Measurements from ENCODE around the gene MYOZ1. TPM values are rescaled to one million over a fixed set of nuclear protein-coding genes. Genes with fewer than 3 reads are reported as not detected.

Gene MYOZ1
- total RNA-seq, 2 experiments from 2014 or later, result not detected

DNA sequence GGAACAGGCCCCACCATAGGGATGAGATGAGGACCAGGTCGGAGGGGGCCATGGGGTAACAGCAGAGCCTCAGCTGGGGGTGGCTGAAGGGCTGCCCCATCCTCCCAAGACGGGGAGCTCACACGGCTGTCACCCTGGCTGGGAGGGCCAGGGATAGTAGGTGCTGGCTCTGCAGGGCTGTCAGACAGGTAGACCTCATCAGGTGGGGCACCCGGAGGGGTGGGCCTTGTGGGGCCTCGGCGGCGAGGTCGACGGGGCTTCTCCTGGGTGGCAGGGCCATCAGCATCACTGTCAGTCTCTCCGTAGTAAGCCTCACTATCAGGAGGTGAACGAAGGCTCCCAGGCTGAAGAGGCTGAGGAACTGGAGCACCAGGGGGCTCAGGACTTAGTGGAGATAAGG lies 11.9 kb upstream of the MYOZ1 start:
- H3K4me3 Mint-ChIP-seq, result no peak overlapping the region
- no peak overlapping the region for H3K27ac Mint-ChIP-seq
- H3K27me3 Mint-ChIP-seq, result peaks cover 5% of the 10 kb centered on the region
- H3K9me3 Mint-ChIP-seq, result no peaks in the 10 kb centered on the region
- H3K36me3 Mint-ChIP-seq, result no peaks in the 10 kb centered on the region
- no peak for DNase-seq
- peaks cover 13% of the 10 kb centered on the region for H3K4me1 Mint-ChIP-seq

DNA sequence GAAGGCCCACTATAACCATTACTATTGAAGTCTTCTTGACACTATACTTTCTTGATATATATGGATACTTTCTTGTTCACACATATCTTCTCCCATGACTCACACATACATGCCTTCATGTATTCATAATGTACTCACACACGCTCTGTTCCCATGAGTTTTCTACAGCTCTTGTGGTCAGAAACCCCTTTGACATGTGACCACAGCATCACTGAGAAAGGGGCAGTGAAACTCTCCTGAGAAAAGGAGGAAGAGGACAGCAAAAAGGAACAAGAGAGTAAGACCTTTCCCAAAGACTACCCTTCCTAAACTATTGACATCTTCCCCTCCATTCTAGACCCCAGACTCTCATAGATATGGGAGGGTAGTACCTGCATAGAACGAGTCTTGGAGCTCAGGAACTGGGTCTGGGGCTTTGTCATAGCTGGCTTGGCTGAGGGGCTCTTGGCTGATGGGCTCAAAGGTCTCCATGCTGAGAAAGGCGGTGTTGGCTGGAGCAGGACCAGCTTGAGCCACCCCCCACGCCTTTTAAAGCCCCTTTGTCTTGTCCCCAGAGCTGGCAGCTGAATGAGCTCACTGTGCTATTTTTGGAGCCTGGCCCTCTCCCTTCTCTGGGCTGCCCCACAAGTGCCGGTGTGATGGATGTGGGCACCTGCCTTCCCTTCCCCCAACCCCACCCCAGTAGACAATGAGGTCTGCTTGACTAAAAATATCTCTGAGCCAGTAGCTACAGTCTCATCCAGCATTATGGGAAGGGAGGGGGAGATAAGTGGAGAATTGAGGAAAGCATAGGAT lies 9.5 kb upstream of the MYOZ1 start:
- Mint-ChIP-seq H3K4me3 (no peak overlapping the region), H3K9me3 (no peaks in the 10 kb centered on the region), H3K27me3 (peaks cover 13% of the 10 kb centered on the region), H3K4me1 (peaks cover 9% of the 10 kb centered on the region), H3K27ac (no peak overlapping the region), H3K36me3 (no peaks in the 10 kb centered on the region)
- no peak for DNase-seq

DNA sequence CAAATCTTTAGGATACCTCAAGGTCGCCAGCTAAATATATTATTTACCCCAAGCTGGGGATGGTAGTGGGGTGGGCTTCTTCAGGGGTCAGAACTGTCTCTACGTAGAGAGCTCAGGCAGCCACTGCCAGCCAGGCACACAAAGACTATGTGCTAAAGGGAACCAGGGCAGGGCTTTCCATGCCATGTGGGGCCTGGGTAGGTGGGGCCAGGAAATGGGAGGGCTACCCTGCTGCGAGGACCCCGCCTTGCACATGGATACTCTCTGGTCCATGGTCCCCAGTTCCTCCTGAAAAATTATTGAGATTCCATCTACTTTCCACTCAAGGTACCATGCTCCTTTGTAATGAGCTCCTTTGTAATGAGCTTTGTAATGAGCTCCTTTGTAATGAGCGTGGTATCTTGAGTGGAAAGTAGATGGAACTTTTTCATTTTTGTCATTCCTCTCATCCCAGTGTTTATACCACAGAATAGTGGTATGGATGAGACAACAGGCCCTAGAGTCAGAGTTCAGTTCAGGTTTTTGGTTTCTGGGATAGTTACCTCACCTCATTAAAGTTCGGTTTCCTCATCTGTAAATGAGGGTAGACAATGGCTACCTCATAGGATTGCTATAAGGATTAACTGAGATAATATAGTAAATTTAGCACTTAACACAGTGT lies 8.7 kb upstream of the MYOZ1 start:
- Mint-ChIP-seq H3K4me1 (peaks cover 3% of the 10 kb centered on the region), H3K9me3 (no peaks in the 10 kb centered on the region), H3K4me3 (no peak overlapping the region), H3K36me3 (no peaks in the 10 kb centered on the region), H3K27ac (no peak overlapping the region), H3K27me3 (peaks cover 13% of the 10 kb centered on the region)
- DNase-seq, result no peak

DNA sequence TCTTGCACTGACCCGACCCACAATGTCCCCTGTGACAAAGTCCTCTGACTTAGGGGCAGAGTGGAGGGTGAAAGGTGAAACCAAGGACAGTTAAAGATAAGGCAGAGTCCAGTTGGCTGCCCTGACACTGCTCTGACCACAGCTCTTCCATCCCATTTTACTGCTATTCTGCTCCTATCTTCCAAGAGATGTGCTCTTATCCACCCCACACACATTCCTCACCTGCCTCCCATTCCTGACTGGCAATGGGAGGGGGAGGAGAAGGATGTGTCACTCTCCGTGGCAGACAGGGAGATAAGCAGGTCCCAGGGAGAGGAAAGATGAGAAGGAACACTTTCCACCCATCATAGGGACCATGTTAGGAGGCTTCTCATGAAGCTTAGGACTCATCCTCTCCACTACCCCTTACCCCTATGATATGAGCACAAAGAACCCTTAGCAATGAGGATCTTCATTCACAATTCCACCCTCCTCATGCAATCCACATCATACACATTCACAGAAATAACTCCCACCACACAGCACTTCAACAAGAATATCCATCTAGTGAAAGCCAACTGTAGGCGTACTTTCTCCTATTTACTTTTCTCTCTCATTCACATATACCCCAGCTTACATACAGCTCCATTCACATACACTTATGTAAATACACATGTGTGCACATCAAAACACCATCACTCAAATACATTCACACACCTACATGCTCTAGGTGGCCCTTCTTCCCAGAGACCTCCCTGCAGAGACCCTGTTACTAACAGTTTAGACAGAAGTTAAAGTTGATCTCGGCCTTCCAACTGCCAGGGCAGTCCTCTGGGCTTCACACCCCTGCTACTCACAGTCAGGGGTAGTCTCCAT lies 7.9 kb upstream of the MYOZ1 start:
- Mint-ChIP-seq H3K4me1 (peaks cover 8% of the 10 kb centered on the region), H3K27ac (no peak overlapping the region), H3K9me3 (no peaks in the 10 kb centered on the region), H3K27me3 (peaks cover 13% of the 10 kb centered on the region), H3K36me3 (no peaks in the 10 kb centered on the region), H3K4me3 (no peak overlapping the region)
- no peak for DNase-seq

DNA sequence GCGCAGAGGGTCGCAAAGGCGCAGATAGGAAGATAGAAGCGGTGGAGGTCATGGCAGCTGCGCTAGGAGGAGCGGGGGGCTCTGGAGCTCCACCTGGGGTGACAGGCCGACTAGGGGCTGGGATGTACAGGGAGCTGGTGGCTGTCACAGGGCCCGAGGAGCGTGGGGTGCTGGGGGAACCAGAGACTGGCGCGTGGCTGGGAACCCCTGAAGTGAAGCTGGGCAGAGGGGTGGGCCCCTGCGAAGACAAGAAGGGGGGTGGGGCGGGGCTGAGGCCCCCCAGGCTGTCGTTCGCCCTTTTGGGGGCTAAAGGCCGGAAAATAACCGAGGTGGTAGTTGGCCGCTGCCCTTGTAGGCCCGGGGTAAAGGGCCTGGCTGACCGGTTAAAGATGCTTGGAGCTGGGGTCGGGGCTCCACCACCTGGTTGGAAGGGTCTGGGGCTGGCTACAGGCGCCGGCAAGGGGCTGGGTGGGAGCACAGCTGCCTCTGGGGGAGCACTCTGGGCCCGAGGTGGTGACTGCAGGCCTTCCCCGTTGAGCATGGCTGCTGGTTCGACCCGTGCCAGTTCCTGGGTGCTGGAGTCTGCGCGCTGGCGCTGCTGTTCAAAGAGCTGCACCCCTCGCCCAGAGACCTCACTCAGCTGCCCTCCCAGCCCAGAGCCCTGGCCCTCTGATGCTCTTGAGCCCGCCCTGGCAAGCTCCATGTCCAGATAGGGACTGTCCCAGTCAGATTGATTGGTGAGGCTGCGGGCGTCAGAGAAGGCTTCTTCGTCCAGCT lies 6.8 kb upstream of the MYOZ1 start:
- peak overlapping the region; percentile 72 for H3K4me3 Mint-ChIP-seq
- H3K36me3 Mint-ChIP-seq, result no peaks in the 10 kb centered on the region
- H3K4me1 Mint-ChIP-seq, result peaks cover 10% of the 10 kb centered on the region
- no peak overlapping the region for H3K27ac Mint-ChIP-seq
- H3K9me3 Mint-ChIP-seq, result no peaks in the 10 kb centered on the region
- H3K27me3 Mint-ChIP-seq, result peaks cover 13% of the 10 kb centered on the region
- no peak for DNase-seq

DNA sequence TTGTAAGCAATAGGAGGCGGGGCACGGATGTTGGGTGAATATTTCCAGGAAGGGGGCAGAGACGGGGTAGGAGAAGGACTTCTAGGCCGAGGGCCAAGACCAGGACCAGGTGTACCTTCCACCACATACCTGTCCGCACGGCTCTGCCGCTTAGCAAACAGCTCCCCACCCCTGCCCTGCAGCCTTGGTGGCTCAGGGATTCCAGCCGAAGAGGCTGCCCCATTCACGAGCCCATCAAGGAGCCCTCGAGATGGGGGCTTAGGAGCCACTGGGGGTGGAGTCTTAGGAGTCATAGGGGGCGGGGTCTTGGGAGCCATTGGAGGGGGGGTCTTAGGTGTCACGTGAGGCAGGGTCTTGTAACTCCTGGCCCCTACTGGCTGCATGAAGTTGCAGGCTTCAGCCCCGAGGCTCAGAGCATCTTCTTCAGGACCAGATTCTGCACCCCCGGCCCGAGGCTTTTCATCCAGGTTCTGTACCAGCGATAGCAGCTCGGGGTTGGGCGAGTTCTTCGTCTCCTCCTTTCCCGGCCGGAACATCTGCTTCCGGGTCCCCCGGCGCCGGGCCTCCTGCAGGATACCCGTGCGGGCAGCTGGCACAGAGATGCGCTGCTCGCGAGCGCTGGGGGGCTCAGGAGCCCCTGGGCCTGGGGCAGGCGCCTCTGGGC lies 6.1 kb upstream of the MYOZ1 start:
- H3K9me3 Mint-ChIP-seq, result no peaks in the 10 kb centered on the region
- no peak overlapping the region for H3K27ac Mint-ChIP-seq
- peaks cover 10% of the 10 kb centered on the region for H3K4me1 Mint-ChIP-seq
- H3K4me3 Mint-ChIP-seq, result peak overlapping the region; percentile 72
- DNase-seq, result peak; percentile 42
- peaks cover 13% of the 10 kb centered on the region for H3K27me3 Mint-ChIP-seq
- H3K36me3 Mint-ChIP-seq, result no peaks in the 10 kb centered on the region

DNA sequence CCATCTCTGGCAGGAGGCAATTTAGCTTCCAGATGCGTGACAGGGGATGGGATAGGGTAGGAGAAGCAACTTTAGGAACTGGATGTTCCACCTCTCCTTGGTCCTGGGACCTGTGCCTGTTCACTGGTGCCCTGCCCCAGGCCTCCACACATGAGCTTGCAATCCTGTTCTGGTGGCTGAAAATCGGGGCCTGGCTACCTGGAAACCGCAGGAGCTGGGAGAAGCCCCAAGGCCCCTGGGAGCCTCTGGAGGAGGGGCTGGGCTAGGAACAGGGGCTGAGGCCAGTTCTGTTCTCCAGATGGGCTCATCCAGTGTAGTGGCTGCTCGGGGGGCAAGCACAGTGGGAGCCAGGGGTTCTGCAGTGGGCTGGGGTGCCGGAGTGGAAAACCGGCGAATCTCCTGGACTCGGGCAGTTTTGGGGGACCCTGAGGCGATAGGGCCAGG lies 5.3 kb upstream of the MYOZ1 start:
- no peak overlapping the region for H3K4me3 Mint-ChIP-seq
- H3K4me1 Mint-ChIP-seq, result peaks cover 10% of the 10 kb centered on the region
- DNase-seq, result no peak
- peaks cover 13% of the 10 kb centered on the region for H3K27me3 Mint-ChIP-seq
- no peak overlapping the region for H3K27ac Mint-ChIP-seq
- H3K36me3 Mint-ChIP-seq, result no peaks in the 10 kb centered on the region
- no peaks in the 10 kb centered on the region for H3K9me3 Mint-ChIP-seq

DNA sequence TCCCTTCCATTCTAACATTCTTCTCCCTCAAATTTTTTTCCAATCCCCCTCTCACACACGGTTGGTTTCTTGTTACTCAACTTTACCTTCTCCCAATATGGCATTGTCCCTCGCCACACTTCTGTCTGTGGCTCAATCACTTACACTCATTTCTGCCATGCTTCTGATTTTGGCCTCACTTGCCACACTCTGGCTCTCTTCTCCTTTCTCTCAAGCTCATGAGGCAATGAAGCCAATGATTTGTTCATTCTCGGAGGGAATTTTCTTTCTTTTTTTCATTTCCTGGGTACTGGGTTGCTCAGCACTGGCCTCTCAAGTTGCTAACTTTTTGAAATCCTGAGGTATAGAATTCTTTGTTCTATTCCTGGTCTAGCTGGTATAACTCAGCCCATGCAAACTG lies 4.0 kb upstream of the MYOZ1 start:
- H3K27ac Mint-ChIP-seq, result no peak overlapping the region
- no peak overlapping the region for H3K4me3 Mint-ChIP-seq

DNA sequence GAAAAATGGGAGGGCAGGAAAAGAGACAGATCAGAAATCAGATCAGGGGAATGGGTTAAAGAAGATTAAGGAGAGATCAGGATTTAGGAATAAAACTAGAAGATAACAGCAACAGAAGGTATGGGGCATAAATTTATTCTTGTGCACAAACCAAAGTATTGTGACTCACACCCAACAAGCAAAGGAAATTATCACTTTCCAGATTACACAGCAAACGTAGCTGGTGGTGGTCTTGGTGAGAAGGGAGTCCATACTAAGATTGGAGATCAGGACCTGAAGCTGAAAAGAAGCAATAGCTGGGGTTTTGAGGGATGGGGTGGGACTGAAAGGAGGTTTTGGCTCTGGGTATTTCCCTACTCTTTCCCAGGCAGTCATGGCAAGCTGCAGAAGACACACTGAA lies 3.5 kb upstream of the MYOZ1 start:
- Mint-ChIP-seq H3K4me1 (peaks cover 7% of the 10 kb centered on the region), H3K27ac (no peak overlapping the region), H3K4me3 (no peak overlapping the region), H3K36me3 (no peaks in the 10 kb centered on the region), H3K27me3 (peaks cover 13% of the 10 kb centered on the region), H3K9me3 (no peaks in the 10 kb centered on the region)
- DNase-seq, result no peak

More for the DNA sequence above, 4.0 kb upstream of the MYOZ1 start:
- no peaks in the 10 kb centered on the region for H3K9me3 Mint-ChIP-seq
- H3K27me3 Mint-ChIP-seq, result peaks cover 13% of the 10 kb centered on the region
- H3K4me1 Mint-ChIP-seq, result peaks cover 7% of the 10 kb centered on the region
- no peaks in the 10 kb centered on the region for H3K36me3 Mint-ChIP-seq
- no peak for DNase-seq

DNA sequence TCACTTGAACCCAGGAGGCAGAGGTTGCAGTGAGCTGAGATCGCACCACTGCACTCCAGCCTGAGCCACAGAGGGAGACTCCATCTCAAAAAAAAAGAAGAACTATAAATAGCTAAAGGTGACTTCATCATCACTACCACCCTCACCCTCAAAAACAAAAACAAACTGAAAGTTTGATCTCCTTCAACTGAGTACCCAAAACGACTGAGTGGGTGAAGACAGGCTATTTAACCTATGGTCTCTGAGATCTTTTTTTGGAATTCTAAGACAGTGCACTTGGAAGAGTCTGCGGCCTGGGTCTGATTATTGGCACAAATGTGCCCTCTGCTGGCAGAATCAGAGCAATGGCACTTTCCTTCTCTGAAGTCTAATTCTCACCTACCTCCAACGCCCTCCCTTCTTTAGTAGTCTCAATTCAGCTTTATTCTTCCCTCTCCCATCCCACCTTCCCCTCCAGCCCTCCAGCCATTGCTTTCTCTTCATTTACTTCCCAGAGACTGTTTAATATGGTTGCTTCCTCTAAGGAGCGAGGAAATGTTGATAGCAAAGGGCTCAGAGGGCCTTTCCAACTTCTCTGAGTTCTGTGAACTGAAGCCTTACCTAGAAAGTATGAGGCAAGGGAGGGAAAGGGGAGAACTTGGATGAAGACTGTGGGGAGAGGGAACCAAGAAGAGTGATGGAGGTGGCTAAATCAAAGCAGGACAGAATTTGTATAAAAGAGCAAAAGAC lies 2.9 kb upstream of the MYOZ1 start:
- Mint-ChIP-seq H3K36me3 (no peaks in the 10 kb centered on the region), H3K9me3 (no peaks in the 10 kb centered on the region), H3K27ac (no peak overlapping the region), H3K4me3 (no peak overlapping the region), H3K27me3 (peaks cover 11% of the 10 kb centered on the region), H3K4me1 (peaks cover 7% of the 10 kb centered on the region)
- peak; percentile 32 for DNase-seq

DNA sequence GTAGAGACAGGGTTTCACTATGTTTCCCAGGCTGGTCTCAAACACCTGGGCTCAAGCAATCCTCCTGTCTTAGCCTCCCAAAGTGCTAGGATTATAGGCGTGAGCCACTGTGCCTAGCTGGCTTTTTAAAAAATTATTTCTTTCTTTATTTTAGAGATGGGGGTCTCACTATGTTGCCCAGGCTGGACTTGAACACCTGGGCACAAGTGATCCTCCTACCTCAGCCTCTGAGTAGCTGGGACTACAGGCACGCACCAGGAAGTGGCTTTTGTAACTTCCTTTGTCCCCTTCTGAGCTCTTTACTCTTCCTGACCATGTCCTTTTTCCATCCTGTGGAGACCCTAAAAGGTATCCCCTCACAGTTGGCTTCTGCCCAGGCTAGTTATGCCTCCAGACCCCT lies 2.1 kb upstream of the MYOZ1 start:
- Mint-ChIP-seq H3K27ac (no peak overlapping the region), H3K4me3 (no peak overlapping the region), H3K9me3 (no peaks in the 10 kb centered on the region), H3K27me3 (peaks cover 8% of the 10 kb centered on the region), H3K4me1 (peaks cover 7% of the 10 kb centered on the region), H3K36me3 (no peaks in the 10 kb centered on the region)
- no peak for DNase-seq

DNA sequence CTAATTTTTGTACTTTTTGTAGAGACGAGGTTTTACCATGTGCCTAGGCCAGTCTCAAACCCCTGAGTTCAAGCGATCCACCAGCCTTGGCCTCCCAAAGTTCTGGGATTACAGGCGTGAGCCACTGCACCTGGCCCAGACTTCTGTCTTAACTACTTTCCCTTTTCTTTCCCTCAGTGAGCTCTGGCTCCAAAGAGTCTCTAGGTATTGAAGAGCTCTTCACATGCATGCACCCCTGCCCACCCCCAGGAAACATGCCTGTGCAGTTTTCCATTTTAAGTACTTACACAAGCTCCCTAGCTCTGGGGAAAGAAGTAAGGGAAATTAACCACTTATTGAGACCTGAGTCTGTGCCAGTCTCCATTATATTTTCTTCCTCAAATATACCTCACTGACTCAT lies 2.0 kb downstream of the MYOZ1 start:
- H3K9me3 Mint-ChIP-seq, result no peaks in the 10 kb centered on the region

DNA sequence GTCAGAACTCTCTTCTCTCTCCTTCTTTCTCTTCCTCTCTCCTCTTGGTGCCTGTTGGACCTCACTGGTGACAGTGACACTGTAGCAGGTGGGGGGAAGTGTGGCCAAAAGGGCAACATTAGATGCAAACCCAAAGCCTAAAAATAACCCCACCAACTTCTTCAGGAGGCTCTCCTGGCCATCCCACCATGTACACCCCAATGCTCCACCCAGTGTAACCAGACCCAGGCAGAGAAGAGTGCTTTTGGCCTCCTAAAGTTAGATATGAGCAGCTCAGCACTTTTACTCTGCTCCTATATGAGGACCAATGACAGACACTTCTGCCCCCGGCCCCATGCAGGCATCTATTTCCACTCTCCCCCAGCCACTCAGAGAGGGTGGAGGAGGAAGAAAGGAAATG lies 5.5 kb downstream of the MYOZ1 start:
- Mint-ChIP-seq H3K27ac (no peak overlapping the region), H3K9me3 (no peaks in the 10 kb centered on the region), H3K27me3 (no peaks in the 10 kb centered on the region), H3K4me3 (no peak overlapping the region), H3K4me1 (no peaks in the 10 kb centered on the region), H3K36me3 (no peaks in the 10 kb centered on the region)
- DNase-seq, result no peak

More for the DNA sequence above, 2.0 kb downstream of the MYOZ1 start:
- H3K4me1 Mint-ChIP-seq, result peaks cover 3% of the 10 kb centered on the region
- H3K4me3 Mint-ChIP-seq, result no peak overlapping the region
- no peaks in the 10 kb centered on the region for H3K36me3 Mint-ChIP-seq
- H3K27ac Mint-ChIP-seq, result no peak overlapping the region
- H3K27me3 Mint-ChIP-seq, result no peaks in the 10 kb centered on the region
- DNase-seq, result no peak

DNA sequence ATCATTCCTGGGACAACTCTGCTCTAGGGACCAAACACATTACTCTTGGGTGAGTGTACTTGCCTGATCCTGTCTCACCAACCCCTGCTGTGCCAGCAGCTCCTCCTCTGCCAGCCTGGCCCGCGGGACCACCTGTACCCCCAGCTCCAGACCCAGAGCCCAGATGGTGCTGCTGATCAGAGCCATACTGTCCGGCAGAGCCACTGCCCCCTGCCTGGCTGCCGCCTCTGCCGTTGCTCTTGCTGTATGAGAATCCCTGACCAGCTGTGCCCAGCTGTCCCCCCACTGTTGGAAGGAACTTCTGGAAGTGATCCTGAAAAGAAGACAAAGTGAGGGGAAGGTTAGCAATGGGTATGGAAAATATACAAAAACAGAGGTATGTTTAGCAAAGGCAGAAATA lies 6.9 kb downstream of the MYOZ1 start:
- Mint-ChIP-seq H3K27ac (no peak overlapping the region), H3K27me3 (no peaks in the 10 kb centered on the region), H3K4me1 (no peaks in the 10 kb centered on the region), H3K36me3 (no peaks in the 10 kb centered on the region), H3K4me3 (no peak overlapping the region), H3K9me3 (no peaks in the 10 kb centered on the region)
- no peak for DNase-seq

Data from activated naive CD8-positive, alpha-beta T cell treated with anti-CD3 and anti-CD28 coated beads for 36 hours (primary cell).